ENCODE measurements around the gene ZNF787. TPM values are rescaled to one million over a fixed set of nuclear protein-coding genes. Genes with fewer than 3 reads are reported as not detected.
A peak's percentile ranks its signal among the peaks of the same experiment; 100 is the strongest.

Gene ZNF787
- total RNA-seq, 1 experiment from 2014 or later, result 54.6 TPM

DNA sequence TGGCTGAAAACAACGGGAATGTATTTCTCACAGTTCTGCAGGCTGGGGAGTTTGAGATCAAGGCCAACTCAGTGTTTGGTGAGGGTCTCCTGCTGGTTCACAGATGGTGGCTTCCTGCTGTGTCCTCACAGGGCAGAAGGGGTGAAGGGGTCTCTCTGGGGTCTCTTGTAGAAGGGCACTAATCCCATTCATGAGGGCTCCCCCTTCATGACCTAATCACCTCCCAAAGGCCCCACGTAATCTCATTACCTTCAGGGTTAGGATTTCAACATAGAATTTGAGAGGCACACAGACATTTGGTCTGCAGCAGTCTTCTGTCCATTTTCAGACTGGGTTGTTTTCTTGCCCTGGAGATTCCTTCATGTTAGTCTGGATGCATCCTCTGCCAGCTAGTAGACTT lies 31.5 kb upstream of the ZNF787 start:
- H3K4me2 ChIP-seq (ENCODE audit: insufficient read depth, insufficient read length, low read length), result peak overlapping the region; percentile 12
- H2BK120ac ChIP-seq (ENCODE audit: low read depth, low read length, poor library complexity, severe bottlenecking), result no peak overlapping the region
- TF ChIP-seq, protein P1, sequence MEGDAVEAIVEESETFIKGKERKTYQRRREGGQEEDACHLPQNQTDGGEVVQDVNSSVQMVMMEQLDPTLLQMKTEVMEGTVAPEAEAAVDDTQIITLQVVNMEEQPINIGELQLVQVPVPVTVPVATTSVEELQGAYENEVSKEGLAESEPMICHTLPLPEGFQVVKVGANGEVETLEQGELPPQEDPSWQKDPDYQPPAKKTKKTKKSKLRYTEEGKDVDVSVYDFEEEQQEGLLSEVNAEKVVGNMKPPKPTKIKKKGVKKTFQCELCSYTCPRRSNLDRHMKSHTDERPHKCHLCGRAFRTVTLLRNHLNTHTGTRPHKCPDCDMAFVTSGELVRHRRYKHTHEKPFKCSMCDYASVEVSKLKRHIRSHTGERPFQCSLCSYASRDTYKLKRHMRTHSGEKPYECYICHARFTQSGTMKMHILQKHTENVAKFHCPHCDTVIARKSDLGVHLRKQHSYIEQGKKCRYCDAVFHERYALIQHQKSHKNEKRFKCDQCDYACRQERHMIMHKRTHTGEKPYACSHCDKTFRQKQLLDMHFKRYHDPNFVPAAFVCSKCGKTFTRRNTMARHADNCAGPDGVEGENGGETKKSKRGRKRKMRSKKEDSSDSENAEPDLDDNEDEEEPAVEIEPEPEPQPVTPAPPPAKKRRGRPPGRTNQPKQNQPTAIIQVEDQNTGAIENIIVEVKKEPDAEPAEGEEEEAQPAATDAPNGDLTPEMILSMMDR (conservative IDR thresholded peaks at IDR 0.05), result no peak
- Mint-ChIP-seq H3K4me3 (peak overlapping the region in 1 of 2 experiments; percentile 39; a peak in 2 of 5 replicates), H3K4me1 (peaks cover 20 to 21% of the 10 kb centered on the region in 2 experiments), H3K27me3 (ENCODE audit: low read depth) (no peaks in the 10 kb centered on the region), H3K9me3 (no peaks in the 10 kb centered on the region; a peak in 1 of 5 replicates), H3K36me3 (ENCODE audit: insufficient read depth in 1 of 3, low read depth in 3 of 3) (peaks cover 28 to 44% (median 44%) of the 10 kb centered on the region in 3 experiments), H3K27ac (peak overlapping the region; percentile 77 to 87 (median 83); a peak in 6 of 7 replicates)
- no peak overlapping the region for H2BK12ac ChIP-seq (ENCODE audit: insufficient read length, low read depth, low read length)
- H4K20me1 ChIP-seq (ENCODE audit: control insufficient read depth, insufficient read depth, insufficient read length), result peaks cover 4% of the 10 kb centered on the region
- no peak for DNase-seq
- no peaks in the 10 kb centered on the region for H3K79me1 ChIP-seq (ENCODE audit: insufficient read depth, low read depth, low read length, poor library complexity, severe bottlenecking)
- no CpG with 5 or more reads among the region's 2 CpGs for WGBS (ENCODE audit: extremely low coverage, insufficient read length, low lambda C conversion rate)
- no peak overlapping the region for H4K8ac ChIP-seq (replicated peaks; ENCODE audit: insufficient read length, low read depth, low read length)
- H3K27me3 ChIP-seq (ENCODE audit: insufficient read depth, low read length), result no peaks in the 10 kb centered on the region
- peaks cover 2% of the 10 kb centered on the region; the same call in 1 of the 2 replicates for H3K4me1 ChIP-seq (ENCODE audit: insufficient read depth, low read length)
- H4K91ac ChIP-seq (ENCODE audit: insufficient read length, low read depth, low read length), result no peak overlapping the region
- H2BK20ac ChIP-seq (ENCODE audit: low read depth, low read length, poor library complexity, severe bottlenecking), result no peak overlapping the region
- no peak overlapping the region for H2AK5ac ChIP-seq (ENCODE audit: insufficient read length, low read length)
- no peak overlapping the region for H4K5ac ChIP-seq (ENCODE audit: insufficient read length, low read depth, low read length)
- no peak overlapping the region for H3K14ac ChIP-seq (ENCODE audit: insufficient read depth, low read length)
- H3K79me2 ChIP-seq (ENCODE audit: insufficient read depth, low read length), result peaks cover 3% of the 10 kb centered on the region; the same call in 1 of the 2 replicates
- H2AFZ ChIP-seq (ENCODE audit: low read length), result no peak overlapping the region
- H3T11ph ChIP-seq (ENCODE audit: low read length), result no peak overlapping the region
- H3K18ac ChIP-seq (ENCODE audit: insufficient read length, low read depth, low read length), result no peak overlapping the region
- H3K23me2 ChIP-seq (ENCODE audit: insufficient read length, low read depth, low read length, poor library complexity, severe bottlenecking), result no peaks in the 10 kb centered on the region
- no peak overlapping the region for H2BK15ac ChIP-seq (ENCODE audit: low read depth, low read length)
- H3K23ac ChIP-seq (ENCODE audit: insufficient read length, low read depth, low read length), result no peak overlapping the region
- no peak overlapping the region for H3K27ac ChIP-seq (ENCODE audit: insufficient read length, low read depth, low read length)
- H3K9me3 ChIP-seq (ENCODE audit: control insufficient read depth, low read depth, low read length), result no peaks in the 10 kb centered on the region
- H3K56ac ChIP-seq (ENCODE audit: insufficient read length, low read depth, low read length), result no peak overlapping the region
- H2BK5ac ChIP-seq (ENCODE audit: insufficient read length, low read length), result no peak overlapping the region
- H3K9ac ChIP-seq (ENCODE audit: extremely low read depth, insufficient read length, low read length), result no peak overlapping the region
- H3K4ac ChIP-seq (ENCODE audit: low read depth, low read length), result no peak overlapping the region
